ENCODE results near the gene LST1. TPM values are rescaled to one million over a fixed set of nuclear protein-coding genes. Genes with fewer than 3 reads are reported as not detected.
A peak's percentile ranks its signal among the peaks of the same experiment; 100 is the strongest.

Gene LST1
- total RNA-seq, 1 donor from 2014 or later: not detected

DNA sequence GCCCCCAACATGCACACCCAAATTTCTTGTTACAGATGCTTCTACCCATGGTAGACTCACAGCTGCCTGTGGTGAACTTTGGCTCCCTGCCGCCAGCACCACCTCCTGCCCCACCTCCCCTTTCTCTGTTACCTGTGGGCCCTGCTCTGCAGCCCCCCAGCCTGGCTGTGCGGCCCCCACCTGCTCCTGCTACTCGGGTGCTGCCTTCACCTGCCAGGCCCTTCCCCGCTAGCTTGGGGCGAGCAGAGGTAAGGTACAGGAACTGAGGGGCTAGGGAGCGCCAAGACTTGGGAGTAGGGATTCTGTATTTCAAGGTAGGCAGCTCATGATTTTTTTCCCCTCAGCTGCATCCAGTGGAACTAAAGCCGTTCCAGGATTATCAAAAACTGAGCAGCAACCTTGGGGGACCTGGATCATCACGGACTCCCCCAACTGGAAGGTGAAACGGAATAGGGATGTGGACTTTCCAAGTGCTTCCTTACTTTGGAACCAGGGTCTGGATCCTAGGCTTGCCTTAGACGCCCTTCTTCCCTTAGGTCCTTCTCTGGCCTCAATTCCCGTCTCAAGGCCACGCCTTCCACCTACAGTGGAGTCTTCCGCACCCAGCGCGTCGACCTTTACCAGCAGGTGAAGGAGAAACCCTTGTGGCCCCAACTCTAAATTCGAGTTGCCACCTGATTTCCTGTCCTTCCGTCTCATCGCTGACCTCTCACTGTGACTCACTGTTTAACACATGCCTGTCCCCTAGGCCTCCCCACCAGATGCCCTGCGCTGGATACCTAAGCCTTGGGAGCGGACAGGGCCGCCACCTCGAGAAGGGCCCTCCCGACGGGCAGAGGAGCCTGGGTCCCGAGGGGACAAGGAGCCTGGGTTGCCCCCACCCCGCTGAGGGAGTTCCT, 50.9 kb downstream of the LST1 start:
- TF ChIP-seq CTCF (IDR thresholded peaks at IDR 0.05; ENCODE audit: unreplicated experiment): no peak
- Mint-ChIP-seq H3K4me1 (ENCODE audit: low read depth) (no peaks in the 10 kb centered on the region), H3K9me3 (ENCODE audit: low read depth) (no peaks in the 10 kb centered on the region), H3K27ac (peak overlapping the region; percentile 85), H3K36me3 (ENCODE audit: insufficient read depth) (peaks cover 26% of the 10 kb centered on the region), H3K27me3 (no peaks in the 10 kb centered on the region), H3K4me3 (ENCODE audit: low read depth) (no peak overlapping the region)
- DNase-seq (ENCODE audit: low spot score, unreplicated experiment): no peak

Small RNAs within 50 kb of the gene (microRNA-seq; reads per million reads assigned to microRNA genes)
- 2.4 reads per million for gene MIR6832 (ENCODE audit: borderline number of aligned reads, unreplicated experiment)

Other genes with a start within 250 kb of the LST1 start
- gene HLA-B, start 229.1 kb upstream of the LST1 start, total RNA-seq: 28.2 and 43.4 TPM in 2 replicates
- 8.9 and 10.1 TPM in 2 replicates for gene MICA, start 182.7 kb upstream of the LST1 start, total RNA-seq
- gene MICB, start 88.1 kb upstream of the LST1 start, total RNA-seq: 0.43 and 0.95 TPM in 2 replicates
- gene MCCD1, start 57.3 kb upstream of the LST1 start, total RNA-seq: not detected in 2 replicates
- gene DDX39B, start 44.3 kb upstream of the LST1 start, total RNA-seq: 766 and 810 TPM in 2 replicates
- gene ATP6V1G2, start 39.7 kb upstream of the LST1 start, total RNA-seq: 1.5 TPM in 2 replicates
- gene NFKBIL1, start 38.7 kb upstream of the LST1 start, total RNA-seq: 26.4 and 28.7 TPM in 2 replicates
- not detected in 2 replicates for gene LTA, start 14.0 kb upstream of the LST1 start, total RNA-seq
- not detected in 2 replicates for gene TNF, start 10.7 kb upstream of the LST1 start, total RNA-seq
- gene LTB, start 3.9 kb upstream of the LST1 start, total RNA-seq: 0.57 TPM in 1 of 2 replicates, not detected in the other
- not detected in 2 replicates for gene NCR3, start 6.7 kb downstream of the LST1 start, total RNA-seq
- 1.7 and 3.1 TPM in 2 replicates for gene AIF1, start 29.0 kb downstream of the LST1 start, total RNA-seq
- gene PRRC2A, start 34.4 kb downstream of the LST1 start, total RNA-seq: 272 and 273 TPM in 2 replicates
- 458 and 471 TPM in 2 replicates for gene BAG6, start 66.4 kb downstream of the LST1 start, total RNA-seq
- 7.1 and 7.5 TPM in 2 replicates for gene APOM, start 69.6 kb downstream of the LST1 start, total RNA-seq
- 23.6 and 24.1 TPM in 2 replicates for gene C6orf47, start 74.5 kb downstream of the LST1 start, total RNA-seq
- 15.2 and 18.0 TPM in 2 replicates for gene GPANK1, start 78.7 kb downstream of the LST1 start, total RNA-seq
- 163 and 165 TPM in 2 replicates for gene CSNK2B, start 79.8 kb downstream of the LST1 start, total RNA-seq
- gene LY6G5B, start 83.7 kb downstream of the LST1 start, total RNA-seq: 24.8 and 30.6 TPM in 2 replicates
- gene LY6G5C, start 94.8 kb downstream of the LST1 start, total RNA-seq: 4.4 and 6.5 TPM in 2 replicates
- gene ABHD16A, start 117.0 kb downstream of the LST1 start, total RNA-seq: 93.0 and 96.9 TPM in 2 replicates
- not detected in 2 replicates for gene LY6G6F, start 120.6 kb downstream of the LST1 start, total RNA-seq
- gene LY6G6D, start 129.1 kb downstream of the LST1 start, total RNA-seq: not detected in 2 replicates
- 0.60 and 1.3 TPM in 2 replicates for gene LY6G6C, start 135.5 kb downstream of the LST1 start, total RNA-seq
- not detected in 2 replicates for gene MPIG6B, start 137.1 kb downstream of the LST1 start, total RNA-seq
- 218 and 233 TPM in 2 replicates for gene DDAH2, start 143.0 kb downstream of the LST1 start, total RNA-seq
- 275 and 286 TPM in 2 replicates for gene CLIC1, start 150.3 kb downstream of the LST1 start, total RNA-seq
- gene MSH5, start 153.7 kb downstream of the LST1 start, total RNA-seq: 45.0 and 51.3 TPM in 2 replicates
- 8.6 and 11.9 TPM in 2 replicates for gene SAPCD1, start 176.4 kb downstream of the LST1 start, total RNA-seq
- 9.5 and 11.6 TPM in 2 replicates for gene VWA7, start 191.1 kb downstream of the LST1 start, total RNA-seq
- 85.6 and 92.6 TPM in 2 replicates for gene VARS1, start 209.5 kb downstream of the LST1 start, total RNA-seq
- 80.4 and 82.9 TPM in 2 replicates for gene LSM2, start 220.7 kb downstream of the LST1 start, total RNA-seq
- gene HSPA1L, start 229.0 kb downstream of the LST1 start, total RNA-seq: 2.4 and 2.5 TPM in 2 replicates
- gene HSPA1A, start 229.3 kb downstream of the LST1 start, total RNA-seq: 52.5 and 56.6 TPM in 2 replicates
- gene HSPA1B, start 241.5 kb downstream of the LST1 start, total RNA-seq: 152 and 165 TPM in 2 replicates